Suprapubic skin (tissue), 4 donors: ENCODE measurements around the gene SLC6A18. TPM values are rescaled to one million over a fixed set of nuclear protein-coding genes. Genes with fewer than 3 reads are reported as not detected.

ENCODE experiments used
- DNase-seq, 2 donors: peaks; one replicate each; pipeline ENCODE4 v3.0.0-alpha.2; 2019; ENCODE audit warnings: low spot score in 2 of 2
- H3K27ac ChIP-seq: fragments of 200-600 bp; sonication (generic); one replicate; pipeline ENCODE4 v1.5.1; 2019
- H3K27me3 ChIP-seq: fragments of 200-600 bp; sonication (generic); one replicate; pipeline ENCODE4 v1.5.1; 2019
- H3K36me3 ChIP-seq: fragments of 200-600 bp; sonication (generic); one replicate; pipeline ENCODE4 v1.5.1; 2019
- H3K4me1 ChIP-seq: fragments of 200-600 bp; sonication (generic); one replicate; pipeline ENCODE4 v1.5.1; 2019
- H3K4me3 ChIP-seq: fragments of 200-600 bp; sonication (generic); one replicate; pipeline ENCODE4 v1.5.1; 2019; ENCODE audit warnings: mild to moderate bottlenecking
- H3K9me3 ChIP-seq: fragments of 200-600 bp; sonication (generic); one replicate; pipeline ENCODE4 v1.5.1; 2019
- CTCF ChIP-seq, 2 donors: fragments of 200-600 bp in 1 of 2; fragments of 450-650 bp in 1 of 2; sonication (generic) in 1 of 2; IDR thresholded peaks; one replicate each; pipeline ENCODE4 v1.5.1; 2016 to 2019; ENCODE audit warnings: antibody characterized with exemption in 2 of 2, mild to moderate bottlenecking in 1 of 2, moderate library complexity in 1 of 2
- EP300 ChIP-seq: sonication (generic); formaldehyde crosslinking; IDR thresholded peaks from one replicate; pipeline ENCODE4 v1.6.1; 2017; ENCODE audit warnings: antibody characterized with exemption
- POLR2A ChIP-seq, 2 donors: fragments of 450-650 bp; IDR thresholded peaks; one replicate each; pipeline ENCODE4 v1.6.1; 2017; ENCODE audit warnings: antibody characterized with exemption in 2 of 2, mild to moderate bottlenecking in 2 of 2, moderate library complexity in 2 of 2
- POLR2AphosphoS5 ChIP-seq, 3 donors: sonication (generic); formaldehyde crosslinking; IDR thresholded peaks; one replicate each; pipeline ENCODE4 v1.6.1; 2017; ENCODE audit warnings: antibody characterized with exemption in 3 of 3
- WGBS: methylation state at CpG from one replicate; pipeline ENCODE4 v1.1.5; 2018; 5-methylcytosine and 5-hydroxymethylcytosine counted together
- total RNA-seq, 4 donors: library from RNA; depleted of rRNA; stranded (reverse); fragments of >200 nt; gene quantifications; one replicate each; pipeline ENCODE4 v1.1.0, GENCODE V29; 2016

Gene SLC6A18
- total RNA-seq, 4 donors from 2014 or later = not detected

GRCh38 chr5:1220831-1221230, 4.3 kb upstream of the SLC6A18 start:
- no peak for DNase-seq
- H3K36me3 ChIP-seq = no peaks in the 10 kb centered on the region
- H3K27me3 ChIP-seq = peaks cover 35% of the 10 kb centered on the region
- TF ChIP-seq CTCF (IDR thresholded peaks at IDR 0.05) = no peak
- TF ChIP-seq EP300 = no peak
- no peak for TF ChIP-seq POLR2AphosphoS5 (IDR thresholded peaks at IDR 0.05)
- no peak for TF ChIP-seq POLR2A (IDR thresholded peaks at IDR 0.05)
- no peak overlapping the region for H3K4me3 ChIP-seq
- H3K9me3 ChIP-seq = no peaks in the 10 kb centered on the region
- 87% methylated on average over 10 of the region's 19 CpGs for WGBS
- H3K4me1 ChIP-seq = no peaks in the 10 kb centered on the region
- no peak overlapping the region for H3K27ac ChIP-seq

GRCh38 chr5:1221721-1222120, 3.5 kb upstream of the SLC6A18 start:
- Histone ChIP-seq H3K4me1 (no peaks in the 10 kb centered on the region), H3K36me3 (no peaks in the 10 kb centered on the region), H3K27ac (no peak overlapping the region), H3K9me3 (no peaks in the 10 kb centered on the region), H3K4me3 (no peak overlapping the region), H3K27me3 (peaks cover 41% of the 10 kb centered on the region)
- no peak for TF ChIP-seq EP300
- no peak for TF ChIP-seq CTCF (IDR thresholded peaks at IDR 0.05)
- no peak for TF ChIP-seq POLR2A (IDR thresholded peaks at IDR 0.05)
- no peak for TF ChIP-seq POLR2AphosphoS5 (IDR thresholded peaks at IDR 0.05)
- WGBS = 92% methylated on average over 10 of the region's 10 CpGs
- DNase-seq = no peak

GRCh38 chr5:1222147-1222546, 3.0 kb upstream of the SLC6A18 start:
- no peak for DNase-seq
- WGBS = 95% methylated on average over 7 of the region's 9 CpGs
- H3K27me3 ChIP-seq = peaks cover 40% of the 10 kb centered on the region
- H3K9me3 ChIP-seq = no peaks in the 10 kb centered on the region
- no peak overlapping the region for H3K27ac ChIP-seq
- H3K4me3 ChIP-seq = no peak overlapping the region
- H3K4me1 ChIP-seq = no peaks in the 10 kb centered on the region
- no peak for TF ChIP-seq CTCF (IDR thresholded peaks at IDR 0.05)
- TF ChIP-seq POLR2A (IDR thresholded peaks at IDR 0.05) = no peak
- no peak for TF ChIP-seq EP300
- no peak for TF ChIP-seq POLR2AphosphoS5 (IDR thresholded peaks at IDR 0.05)
- no peaks in the 10 kb centered on the region for H3K36me3 ChIP-seq

- Histone ChIP-seq H3K4me1 (no peaks in the 10 kb centered on the region), H3K27me3 (peaks cover 37% of the 10 kb centered on the region), H3K27ac (no peak overlapping the region), H3K36me3 (no peaks in the 10 kb centered on the region), H3K4me3 (no peak overlapping the region), H3K9me3 (no peaks in the 10 kb centered on the region)
- TF ChIP-seq EP300 (no peak), POLR2A (IDR thresholded peaks at IDR 0.05) (no peak), CTCF (IDR thresholded peaks at IDR 0.05) (no peak), POLR2AphosphoS5 (IDR thresholded peaks at IDR 0.05) (no peak)
- no peak for DNase-seq
- WGBS = 77% methylated on average over 13 of the region's 27 CpGs
Observed at GRCh38 chr5:1222621-1223277, 2.4 kb upstream of the SLC6A18 start.

GRCh38 chr5:1223278-1223670, 1.9 kb upstream of the SLC6A18 start:
- TF ChIP-seq POLR2A (IDR thresholded peaks at IDR 0.05) (no peak), CTCF (IDR thresholded peaks at IDR 0.05) (no peak), EP300 (no peak), POLR2AphosphoS5 (IDR thresholded peaks at IDR 0.05) (no peak)
- DNase-seq = no peak
- H3K4me3 ChIP-seq = no peak overlapping the region
- no peaks in the 10 kb centered on the region for H3K4me1 ChIP-seq
- peaks cover 37% of the 10 kb centered on the region for H3K27me3 ChIP-seq
- H3K9me3 ChIP-seq = no peaks in the 10 kb centered on the region
- WGBS = 87% methylated on average over 6 of the region's 12 CpGs
- no peak overlapping the region for H3K27ac ChIP-seq
- H3K36me3 ChIP-seq = no peaks in the 10 kb centered on the region
